ENCODE data around the gene DGLUCY. TPM values are rescaled to one million over a fixed set of nuclear protein-coding genes. Genes with fewer than 3 reads are reported as not detected.
A peak's percentile ranks its signal among the peaks of the same experiment; 100 is the strongest.

Gene DGLUCY
- total and polyA plus RNA-seq, 2 of the 13 experiments (the other 11 are each of a cell fraction or from before 2014, with no cell fraction given): 14.8 to 36.3 TPM

DNA sequence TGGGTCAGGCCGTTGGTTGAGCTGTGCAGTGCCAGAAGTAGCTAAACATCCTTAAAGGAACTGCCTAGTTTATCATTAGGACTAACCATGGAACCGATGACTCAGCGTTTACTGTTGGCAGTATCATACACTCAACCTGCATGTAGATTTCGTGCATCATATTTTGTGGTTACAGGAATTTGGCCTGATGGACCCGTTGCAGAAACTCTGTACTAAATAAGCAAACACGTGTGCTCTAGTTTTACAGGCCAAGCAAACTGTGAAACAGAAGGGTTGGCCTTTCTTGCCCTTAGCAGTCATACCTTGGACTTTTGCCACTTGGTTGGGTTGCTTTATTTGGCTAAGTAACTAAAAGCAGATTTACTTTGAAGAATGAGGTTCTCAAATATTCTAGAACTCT lies 35.6 kb downstream of the DGLUCY start (continued):
- no peak for TF ChIP-seq ZNF484 (CRISPR knock-in tag; IDR thresholded peaks at IDR 0.05; ENCODE audit: borderline replicate concordance, low read depth)
- TF ChIP-seq, protein P1, sequence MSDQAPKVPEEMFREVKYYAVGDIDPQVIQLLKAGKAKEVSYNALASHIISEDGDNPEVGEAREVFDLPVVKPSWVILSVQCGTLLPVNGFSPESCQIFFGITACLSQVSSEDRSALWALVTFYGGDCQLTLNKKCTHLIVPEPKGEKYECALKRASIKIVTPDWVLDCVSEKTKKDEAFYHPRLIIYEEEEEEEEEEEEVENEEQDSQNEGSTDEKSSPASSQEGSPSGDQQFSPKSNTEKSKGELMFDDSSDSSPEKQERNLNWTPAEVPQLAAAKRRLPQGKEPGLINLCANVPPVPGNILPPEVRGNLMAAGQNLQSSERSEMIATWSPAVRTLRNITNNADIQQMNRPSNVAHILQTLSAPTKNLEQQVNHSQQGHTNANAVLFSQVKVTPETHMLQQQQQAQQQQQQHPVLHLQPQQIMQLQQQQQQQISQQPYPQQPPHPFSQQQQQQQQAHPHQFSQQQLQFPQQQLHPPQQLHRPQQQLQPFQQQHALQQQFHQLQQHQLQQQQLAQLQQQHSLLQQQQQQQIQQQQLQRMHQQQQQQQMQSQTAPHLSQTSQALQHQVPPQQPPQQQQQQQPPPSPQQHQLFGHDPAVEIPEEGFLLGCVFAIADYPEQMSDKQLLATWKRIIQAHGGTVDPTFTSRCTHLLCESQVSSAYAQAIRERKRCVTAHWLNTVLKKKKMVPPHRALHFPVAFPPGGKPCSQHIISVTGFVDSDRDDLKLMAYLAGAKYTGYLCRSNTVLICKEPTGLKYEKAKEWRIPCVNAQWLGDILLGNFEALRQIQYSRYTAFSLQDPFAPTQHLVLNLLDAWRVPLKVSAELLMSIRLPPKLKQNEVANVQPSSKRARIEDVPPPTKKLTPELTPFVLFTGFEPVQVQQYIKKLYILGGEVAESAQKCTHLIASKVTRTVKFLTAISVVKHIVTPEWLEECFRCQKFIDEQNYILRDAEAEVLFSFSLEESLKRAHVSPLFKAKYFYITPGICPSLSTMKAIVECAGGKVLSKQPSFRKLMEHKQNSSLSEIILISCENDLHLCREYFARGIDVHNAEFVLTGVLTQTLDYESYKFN (CRISPR knock-in tag; conservative IDR thresholded peaks at IDR 0.05): peak; percentile 65
- peak; percentile 75 for TF ChIP-seq GATAD2A (CRISPR knock-in tag; IDR thresholded peaks at IDR 0.05)
- no peak for TF ChIP-seq ZNF20 (CRISPR knock-in tag; IDR thresholded peaks at IDR 0.05)
- TF ChIP-seq NR2F2 (IDR thresholded peaks at IDR 0.05; ENCODE audit: borderline replicate concordance, low read depth): peak; percentile 46; the same call in 1 of the 2 replicates
- no peak for TF ChIP-seq EZH2 (conservative IDR thresholded peaks at IDR 0.05; ENCODE audit: low read depth, low read length)
- TF ChIP-seq, protein P2, sequence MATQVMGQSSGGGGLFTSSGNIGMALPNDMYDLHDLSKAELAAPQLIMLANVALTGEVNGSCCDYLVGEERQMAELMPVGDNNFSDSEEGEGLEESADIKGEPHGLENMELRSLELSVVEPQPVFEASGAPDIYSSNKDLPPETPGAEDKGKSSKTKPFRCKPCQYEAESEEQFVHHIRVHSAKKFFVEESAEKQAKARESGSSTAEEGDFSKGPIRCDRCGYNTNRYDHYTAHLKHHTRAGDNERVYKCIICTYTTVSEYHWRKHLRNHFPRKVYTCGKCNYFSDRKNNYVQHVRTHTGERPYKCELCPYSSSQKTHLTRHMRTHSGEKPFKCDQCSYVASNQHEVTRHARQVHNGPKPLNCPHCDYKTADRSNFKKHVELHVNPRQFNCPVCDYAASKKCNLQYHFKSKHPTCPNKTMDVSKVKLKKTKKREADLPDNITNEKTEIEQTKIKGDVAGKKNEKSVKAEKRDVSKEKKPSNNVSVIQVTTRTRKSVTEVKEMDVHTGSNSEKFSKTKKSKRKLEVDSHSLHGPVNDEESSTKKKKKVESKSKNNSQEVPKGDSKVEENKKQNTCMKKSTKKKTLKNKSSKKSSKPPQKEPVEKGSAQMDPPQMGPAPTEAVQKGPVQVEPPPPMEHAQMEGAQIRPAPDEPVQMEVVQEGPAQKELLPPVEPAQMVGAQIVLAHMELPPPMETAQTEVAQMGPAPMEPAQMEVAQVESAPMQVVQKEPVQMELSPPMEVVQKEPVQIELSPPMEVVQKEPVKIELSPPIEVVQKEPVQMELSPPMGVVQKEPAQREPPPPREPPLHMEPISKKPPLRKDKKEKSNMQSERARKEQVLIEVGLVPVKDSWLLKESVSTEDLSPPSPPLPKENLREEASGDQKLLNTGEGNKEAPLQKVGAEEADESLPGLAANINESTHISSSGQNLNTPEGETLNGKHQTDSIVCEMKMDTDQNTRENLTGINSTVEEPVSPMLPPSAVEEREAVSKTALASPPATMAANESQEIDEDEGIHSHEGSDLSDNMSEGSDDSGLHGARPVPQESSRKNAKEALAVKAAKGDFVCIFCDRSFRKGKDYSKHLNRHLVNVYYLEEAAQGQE (IDR thresholded peaks at IDR 0.05; ENCODE audit: borderline replicate concordance in 1 of 2, low read depth in 1 of 2, low read length in 2 of 2): no peak
- no peak for TF ChIP-seq LCORL (IDR thresholded peaks at IDR 0.05)
- TF ChIP-seq LCORL (CRISPR knock-in tag; IDR thresholded peaks at IDR 0.05): peak; percentile 68
- TF ChIP-seq, protein P3, sequence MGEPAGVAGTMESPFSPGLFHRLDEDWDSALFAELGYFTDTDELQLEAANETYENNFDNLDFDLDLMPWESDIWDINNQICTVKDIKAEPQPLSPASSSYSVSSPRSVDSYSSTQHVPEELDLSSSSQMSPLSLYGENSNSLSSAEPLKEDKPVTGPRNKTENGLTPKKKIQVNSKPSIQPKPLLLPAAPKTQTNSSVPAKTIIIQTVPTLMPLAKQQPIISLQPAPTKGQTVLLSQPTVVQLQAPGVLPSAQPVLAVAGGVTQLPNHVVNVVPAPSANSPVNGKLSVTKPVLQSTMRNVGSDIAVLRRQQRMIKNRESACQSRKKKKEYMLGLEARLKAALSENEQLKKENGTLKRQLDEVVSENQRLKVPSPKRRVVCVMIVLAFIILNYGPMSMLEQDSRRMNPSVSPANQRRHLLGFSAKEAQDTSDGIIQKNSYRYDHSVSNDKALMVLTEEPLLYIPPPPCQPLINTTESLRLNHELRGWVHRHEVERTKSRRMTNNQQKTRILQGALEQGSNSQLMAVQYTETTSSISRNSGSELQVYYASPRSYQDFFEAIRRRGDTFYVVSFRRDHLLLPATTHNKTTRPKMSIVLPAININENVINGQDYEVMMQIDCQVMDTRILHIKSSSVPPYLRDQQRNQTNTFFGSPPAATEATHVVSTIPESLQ (CRISPR knock-in tag; conservative IDR thresholded peaks at IDR 0.05): no peak
- no peak for TF ChIP-seq ZNF121 (CRISPR knock-in tag; IDR thresholded peaks at IDR 0.05)
- TF ChIP-seq, protein P4, sequence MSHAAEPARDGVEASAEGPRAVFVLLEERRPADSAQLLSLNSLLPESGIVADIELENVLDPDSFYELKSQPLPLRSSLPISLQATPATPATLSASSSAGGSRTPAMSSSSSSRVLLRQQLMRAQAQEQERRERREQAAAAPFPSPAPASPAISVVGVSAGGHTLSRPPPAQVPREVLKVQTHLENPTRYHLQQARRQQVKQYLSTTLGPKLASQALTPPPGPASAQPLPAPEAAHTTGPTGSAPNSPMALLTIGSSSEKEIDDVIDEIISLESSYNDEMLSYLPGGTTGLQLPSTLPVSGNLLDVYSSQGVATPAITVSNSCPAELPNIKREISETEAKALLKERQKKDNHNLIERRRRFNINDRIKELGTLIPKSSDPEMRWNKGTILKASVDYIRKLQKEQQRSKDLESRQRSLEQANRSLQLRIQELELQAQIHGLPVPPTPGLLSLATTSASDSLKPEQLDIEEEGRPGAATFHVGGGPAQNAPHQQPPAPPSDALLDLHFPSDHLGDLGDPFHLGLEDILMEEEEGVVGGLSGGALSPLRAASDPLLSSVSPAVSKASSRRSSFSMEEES (CRISPR knock-in tag; IDR thresholded peaks at IDR 0.05): 0 out of 2 replicates have a peak, but pooled peaks have one; percentile 14
- TF ChIP-seq ZFP37 (CRISPR knock-in tag; IDR thresholded peaks at IDR 0.05; ENCODE audit: borderline replicate concordance): no peak
- peak; percentile 75 for TF ChIP-seq HNF4G (IDR thresholded peaks at IDR 0.05; ENCODE audit: borderline replicate concordance, low read depth, low read length)
- TF ChIP-seq HNF4G (CRISPR knock-in tag; IDR thresholded peaks at IDR 0.05; ENCODE audit: borderline replicate concordance, low read depth): no peak
- TF ChIP-seq, protein P5, sequence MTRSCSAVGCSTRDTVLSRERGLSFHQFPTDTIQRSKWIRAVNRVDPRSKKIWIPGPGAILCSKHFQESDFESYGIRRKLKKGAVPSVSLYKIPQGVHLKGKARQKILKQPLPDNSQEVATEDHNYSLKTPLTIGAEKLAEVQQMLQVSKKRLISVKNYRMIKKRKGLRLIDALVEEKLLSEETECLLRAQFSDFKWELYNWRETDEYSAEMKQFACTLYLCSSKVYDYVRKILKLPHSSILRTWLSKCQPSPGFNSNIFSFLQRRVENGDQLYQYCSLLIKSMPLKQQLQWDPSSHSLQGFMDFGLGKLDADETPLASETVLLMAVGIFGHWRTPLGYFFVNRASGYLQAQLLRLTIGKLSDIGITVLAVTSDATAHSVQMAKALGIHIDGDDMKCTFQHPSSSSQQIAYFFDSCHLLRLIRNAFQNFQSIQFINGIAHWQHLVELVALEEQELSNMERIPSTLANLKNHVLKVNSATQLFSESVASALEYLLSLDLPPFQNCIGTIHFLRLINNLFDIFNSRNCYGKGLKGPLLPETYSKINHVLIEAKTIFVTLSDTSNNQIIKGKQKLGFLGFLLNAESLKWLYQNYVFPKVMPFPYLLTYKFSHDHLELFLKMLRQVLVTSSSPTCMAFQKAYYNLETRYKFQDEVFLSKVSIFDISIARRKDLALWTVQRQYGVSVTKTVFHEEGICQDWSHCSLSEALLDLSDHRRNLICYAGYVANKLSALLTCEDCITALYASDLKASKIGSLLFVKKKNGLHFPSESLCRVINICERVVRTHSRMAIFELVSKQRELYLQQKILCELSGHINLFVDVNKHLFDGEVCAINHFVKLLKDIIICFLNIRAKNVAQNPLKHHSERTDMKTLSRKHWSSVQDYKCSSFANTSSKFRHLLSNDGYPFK (CRISPR knock-in tag; IDR thresholded peaks at IDR 0.05; ENCODE audit: borderline replicate concordance): no peak
- peak; percentile 77; the same call in 1 of the 2 replicates for TF ChIP-seq HMG20A (CRISPR knock-in tag; IDR thresholded peaks at IDR 0.05; ENCODE audit: borderline replicate concordance)

Measured in HepG2 (cell line).